Liver (tissue), 3 donors: Measurements from ENCODE around the gene ABAT.

Source experiments
- FOXA1 ChIP-seq: IDR thresholded peaks from 2 replicates; pipeline ENCODE4 v1.6.1; 2016; ENCODE audit warnings: antibody characterized with exemption
- GABPA ChIP-seq, 2 donors: IDR thresholded peaks in 1 of 2; conservative IDR thresholded peaks in 1 of 2; 2 replicates each; pipeline ENCODE4 v1.6.1; 2016; ENCODE audit warnings: antibody characterized with exemption in 2 of 2, mild to moderate bottlenecking in 1 of 2, moderate library complexity in 1 of 2
- HNF4A ChIP-seq, 2 donors: conservative IDR thresholded peaks; 2 replicates each; pipeline ENCODE4 v1.6.1; 2016; ENCODE audit warnings: antibody characterized with exemption in 2 of 2, mild to moderate bottlenecking in 2 of 2
- JUND ChIP-seq, 2 donors: IDR thresholded peaks; 2 replicates each; pipeline ENCODE4 v1.6.1; 2016; ENCODE audit warnings: antibody characterized with exemption in 2 of 2
- NR2F2 ChIP-seq: IDR thresholded peaks from 2 replicates; pipeline ENCODE4 v1.6.1; 2016; ENCODE audit warnings: antibody characterized with exemption
- RAD21 ChIP-seq, 2 donors: IDR thresholded peaks; 2 replicates each; pipeline ENCODE4 v1.6.1; 2016; ENCODE audit warnings: antibody characterized with exemption in 2 of 2, mild to moderate bottlenecking in 2 of 2
- RXRA ChIP-seq, 2 donors: IDR thresholded peaks; 2 replicates each; pipeline ENCODE4 v1.6.1; 2017 to 2018; ENCODE audit warnings: antibody characterized with exemption in 2 of 2, mild to moderate bottlenecking in 1 of 2
- SP1 ChIP-seq: IDR thresholded peaks from 2 replicates; pipeline ENCODE4 v1.6.1; 2018; ENCODE audit warnings: antibody characterized with exemption, mild to moderate bottlenecking
- TAF1 ChIP-seq: conservative IDR thresholded peaks from 2 replicates; pipeline ENCODE4 v1.6.1; 2016; ENCODE audit warnings: antibody characterized with exemption, mild to moderate bottlenecking
- YY1 ChIP-seq: IDR thresholded peaks from 2 replicates; pipeline ENCODE4 v1.6.1; 2016; ENCODE audit warnings: antibody characterized with exemption, mild to moderate bottlenecking
- TF ChIP-seq, protein P1 (sequence below): fragments of 150-350 bp; IDR thresholded peaks from 2 replicates; pipeline ENCODE4 v1.5.1; 2017; ENCODE audit warnings: improper control_type of control experiment, low read depth, low read length; ENCODE audit not compliant: missing input control
- TF ChIP-seq, protein P2 (sequence below): IDR thresholded peaks from 2 replicates; pipeline ENCODE4 v1.6.1; 2016; ENCODE audit warnings: antibody characterized with exemption
- TF ChIP-seq, protein P3 (sequence below): IDR thresholded peaks from 2 replicates; pipeline ENCODE4 v1.6.1; 2016; ENCODE audit warnings: antibody characterized with exemption, mild to moderate bottlenecking
- TF ChIP-seq, protein P4 (sequence below): IDR thresholded peaks from 2 replicates; pipeline ENCODE4 v1.6.1; 2016; ENCODE audit warnings: antibody characterized with exemption
- donor health status: healthy.
- donor health status: healthy.

DNA sequence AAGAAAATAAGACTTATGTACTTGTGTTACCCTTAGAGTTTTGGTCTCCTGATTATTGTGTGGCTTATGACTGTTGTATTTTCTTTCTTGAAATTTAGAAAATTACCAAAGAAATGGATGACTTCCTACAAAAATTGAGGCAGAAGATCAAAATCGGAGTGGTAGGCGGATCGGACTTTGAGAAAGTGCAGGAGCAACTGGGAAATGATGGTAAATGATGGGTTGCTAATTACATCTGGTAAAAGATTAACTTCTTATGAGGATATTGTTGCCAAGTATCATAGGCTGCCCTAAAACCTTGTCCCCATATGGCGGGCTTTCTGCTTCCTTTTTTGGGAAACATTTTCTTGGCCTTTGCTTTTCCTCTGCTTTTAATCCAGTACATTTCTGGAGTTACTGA is 127.3 kb downstream of the ABAT start:
- TF ChIP-seq, protein P1, sequence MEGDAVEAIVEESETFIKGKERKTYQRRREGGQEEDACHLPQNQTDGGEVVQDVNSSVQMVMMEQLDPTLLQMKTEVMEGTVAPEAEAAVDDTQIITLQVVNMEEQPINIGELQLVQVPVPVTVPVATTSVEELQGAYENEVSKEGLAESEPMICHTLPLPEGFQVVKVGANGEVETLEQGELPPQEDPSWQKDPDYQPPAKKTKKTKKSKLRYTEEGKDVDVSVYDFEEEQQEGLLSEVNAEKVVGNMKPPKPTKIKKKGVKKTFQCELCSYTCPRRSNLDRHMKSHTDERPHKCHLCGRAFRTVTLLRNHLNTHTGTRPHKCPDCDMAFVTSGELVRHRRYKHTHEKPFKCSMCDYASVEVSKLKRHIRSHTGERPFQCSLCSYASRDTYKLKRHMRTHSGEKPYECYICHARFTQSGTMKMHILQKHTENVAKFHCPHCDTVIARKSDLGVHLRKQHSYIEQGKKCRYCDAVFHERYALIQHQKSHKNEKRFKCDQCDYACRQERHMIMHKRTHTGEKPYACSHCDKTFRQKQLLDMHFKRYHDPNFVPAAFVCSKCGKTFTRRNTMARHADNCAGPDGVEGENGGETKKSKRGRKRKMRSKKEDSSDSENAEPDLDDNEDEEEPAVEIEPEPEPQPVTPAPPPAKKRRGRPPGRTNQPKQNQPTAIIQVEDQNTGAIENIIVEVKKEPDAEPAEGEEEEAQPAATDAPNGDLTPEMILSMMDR = no peak
- TF ChIP-seq TAF1 (no peak), FOXA1 (no peak), HNF4A (conservative IDR thresholded peaks at IDR 0.05) (peak; percentile 67 to 73), YY1 (peak; percentile 44), RXRA (IDR thresholded peaks at IDR 0.05) (peak; percentile 12 to 35), GABPA (IDR thresholded peaks at IDR 0.05 in 1 of 2, conservative IDR thresholded peaks at IDR 0.05 in 1 of 2) (no peak), RAD21 (IDR thresholded peaks at IDR 0.05) (no peak), JUND (IDR thresholded peaks at IDR 0.05) (no peak), SP1 (peak; percentile 31), NR2F2 (no peak)
- TF ChIP-seq, protein P2, sequence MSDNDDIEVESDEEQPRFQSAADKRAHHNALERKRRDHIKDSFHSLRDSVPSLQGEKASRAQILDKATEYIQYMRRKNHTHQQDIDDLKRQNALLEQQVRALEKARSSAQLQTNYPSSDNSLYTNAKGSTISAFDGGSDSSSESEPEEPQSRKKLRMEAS = no peak
- TF ChIP-seq, protein P3, sequence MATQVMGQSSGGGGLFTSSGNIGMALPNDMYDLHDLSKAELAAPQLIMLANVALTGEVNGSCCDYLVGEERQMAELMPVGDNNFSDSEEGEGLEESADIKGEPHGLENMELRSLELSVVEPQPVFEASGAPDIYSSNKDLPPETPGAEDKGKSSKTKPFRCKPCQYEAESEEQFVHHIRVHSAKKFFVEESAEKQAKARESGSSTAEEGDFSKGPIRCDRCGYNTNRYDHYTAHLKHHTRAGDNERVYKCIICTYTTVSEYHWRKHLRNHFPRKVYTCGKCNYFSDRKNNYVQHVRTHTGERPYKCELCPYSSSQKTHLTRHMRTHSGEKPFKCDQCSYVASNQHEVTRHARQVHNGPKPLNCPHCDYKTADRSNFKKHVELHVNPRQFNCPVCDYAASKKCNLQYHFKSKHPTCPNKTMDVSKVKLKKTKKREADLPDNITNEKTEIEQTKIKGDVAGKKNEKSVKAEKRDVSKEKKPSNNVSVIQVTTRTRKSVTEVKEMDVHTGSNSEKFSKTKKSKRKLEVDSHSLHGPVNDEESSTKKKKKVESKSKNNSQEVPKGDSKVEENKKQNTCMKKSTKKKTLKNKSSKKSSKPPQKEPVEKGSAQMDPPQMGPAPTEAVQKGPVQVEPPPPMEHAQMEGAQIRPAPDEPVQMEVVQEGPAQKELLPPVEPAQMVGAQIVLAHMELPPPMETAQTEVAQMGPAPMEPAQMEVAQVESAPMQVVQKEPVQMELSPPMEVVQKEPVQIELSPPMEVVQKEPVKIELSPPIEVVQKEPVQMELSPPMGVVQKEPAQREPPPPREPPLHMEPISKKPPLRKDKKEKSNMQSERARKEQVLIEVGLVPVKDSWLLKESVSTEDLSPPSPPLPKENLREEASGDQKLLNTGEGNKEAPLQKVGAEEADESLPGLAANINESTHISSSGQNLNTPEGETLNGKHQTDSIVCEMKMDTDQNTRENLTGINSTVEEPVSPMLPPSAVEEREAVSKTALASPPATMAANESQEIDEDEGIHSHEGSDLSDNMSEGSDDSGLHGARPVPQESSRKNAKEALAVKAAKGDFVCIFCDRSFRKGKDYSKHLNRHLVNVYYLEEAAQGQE = peak; percentile 60
- TF ChIP-seq, protein P4, sequence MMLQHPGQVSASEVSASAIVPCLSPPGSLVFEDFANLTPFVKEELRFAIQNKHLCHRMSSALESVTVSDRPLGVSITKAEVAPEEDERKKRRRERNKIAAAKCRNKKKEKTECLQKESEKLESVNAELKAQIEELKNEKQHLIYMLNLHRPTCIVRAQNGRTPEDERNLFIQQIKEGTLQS = no peak
